ENCODE data around the gene ENPP3.

DNA sequence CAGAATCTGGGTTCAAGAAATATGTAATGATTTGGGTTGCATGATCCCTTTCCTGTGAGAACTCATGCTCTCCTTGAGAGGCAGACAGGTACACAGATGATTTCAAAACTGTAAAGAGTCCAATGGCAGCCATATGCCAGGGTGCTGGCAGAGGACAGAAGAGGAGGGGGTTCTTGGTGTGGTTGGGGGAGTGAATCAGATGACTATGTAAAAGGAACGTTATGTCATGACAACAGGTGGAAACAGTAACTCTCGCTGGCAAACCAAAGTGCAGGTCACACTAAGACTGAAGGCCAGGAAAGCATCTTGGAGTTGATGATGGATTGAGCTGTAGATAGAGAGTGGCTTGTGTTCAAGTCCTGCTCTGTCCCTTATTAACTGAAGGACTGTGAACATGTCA is 43.8 kb downstream of the ENPP3 start:
- TF ChIP-seq CTCF (conservative IDR thresholded peaks at IDR 0.05; ENCODE audit: low read depth, low read length) (no peak), EZH2 (IDR thresholded peaks at IDR 0.05; ENCODE audit: borderline replicate concordance, low read depth, low read length, poor library complexity, severe bottlenecking) (no peak)

All from A673 (cell line).